Activated CD8-positive, alpha-beta memory T cell treated with anti-CD3 and anti-CD28 coated beads for 36 hours (primary cell): Measurements from ENCODE around the gene COASY. TPM values are rescaled to one million over a fixed set of nuclear protein-coding genes. Genes with fewer than 3 reads are reported as not detected.

Experiments used
- CTCF ChIA-PET: fragments of 350-600 bp; sonication (Branson Sonifier 250); formaldehyde crosslinking; loops from one replicate; lab custom pipeline; 2021; ENCODE audit warnings: antibody characterized with exemption; lab: Charles Lee
- POLR2A ChIA-PET: fragments of 350-600 bp; sonication (Branson Sonifier 250); formaldehyde crosslinking; loops from one replicate; lab custom pipeline; 2021; ENCODE audit warnings: antibody characterized with exemption; lab: Charles Lee
- total RNA-seq, 2 experiments: library from RNA; stranded (reverse); gene quantifications; one replicate each; pipeline ENCODE4 v1.2.3, GENCODE V29; 2021

The COASY gene
- total RNA-seq, 2 experiments from 2014 or later = 118 to 120 TPM

DNA sequence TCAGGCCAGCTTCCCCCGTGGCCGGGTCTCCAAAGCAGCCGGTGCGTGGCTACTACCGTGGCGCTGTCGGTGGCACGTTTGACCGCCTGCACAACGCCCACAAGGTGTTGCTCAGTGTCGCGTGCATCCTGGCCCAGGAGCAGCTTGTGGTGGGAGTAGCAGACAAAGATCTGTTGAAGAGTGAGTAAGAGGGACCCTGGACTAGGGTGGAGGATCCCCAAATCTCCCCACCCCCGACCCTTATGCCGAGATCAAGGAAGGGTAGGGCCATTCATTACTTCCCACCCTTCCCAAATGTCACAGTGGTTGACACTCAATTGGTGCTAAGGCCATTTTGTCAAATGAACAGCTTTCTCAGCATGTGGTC lies 1.2 kb downstream of the COASY start:
- ChIA-PET POLR2A (no interaction called here), CTCF (no interaction called here)

DNA sequence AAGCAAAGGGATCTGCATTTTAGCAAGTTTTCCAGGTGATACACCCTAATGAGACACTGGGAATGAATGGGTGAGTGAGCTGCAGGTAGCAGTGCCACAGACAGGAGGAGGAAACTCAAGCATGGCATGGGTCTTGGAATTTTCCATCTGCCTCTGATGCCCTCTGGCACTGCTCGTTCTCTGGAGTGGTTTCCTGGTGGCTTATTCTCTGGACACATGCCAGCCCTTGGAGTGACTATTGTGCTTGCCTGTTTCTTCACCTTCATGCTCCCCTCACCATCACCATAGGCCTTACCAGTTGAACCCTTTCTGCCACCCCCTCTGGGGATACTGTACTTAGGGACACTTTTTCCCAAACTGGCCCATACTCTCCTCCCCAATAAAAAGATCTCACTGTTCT lies 1.6 kb downstream of the COASY start:
- POLR2A ChIA-PET = no interaction called here

DNA sequence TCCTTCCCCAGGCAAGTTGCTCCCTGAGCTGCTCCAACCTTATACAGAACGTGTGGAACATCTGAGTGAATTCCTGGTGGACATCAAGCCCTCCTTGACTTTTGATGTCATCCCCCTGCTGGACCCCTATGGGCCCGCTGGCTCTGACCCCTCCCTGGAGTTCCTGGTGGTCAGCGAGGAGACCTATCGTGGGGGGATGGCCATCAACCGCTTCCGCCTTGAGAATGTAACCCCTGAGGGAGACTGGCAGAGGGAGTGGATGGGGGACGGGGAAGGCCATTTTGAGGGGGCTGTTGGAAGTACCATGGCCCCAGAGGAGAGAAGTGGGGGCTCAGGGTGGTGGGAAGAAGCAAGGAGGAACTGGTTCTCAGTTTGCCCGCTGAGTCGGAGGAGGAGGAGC lies 2.0 kb downstream of the COASY start:
- CTCF ChIA-PET = no interaction called here
- POLR2A ChIA-PET = no interaction called here

More for the DNA sequence above, 1.6 kb downstream of the COASY start:
- CTCF ChIA-PET = no interaction called here

DNA sequence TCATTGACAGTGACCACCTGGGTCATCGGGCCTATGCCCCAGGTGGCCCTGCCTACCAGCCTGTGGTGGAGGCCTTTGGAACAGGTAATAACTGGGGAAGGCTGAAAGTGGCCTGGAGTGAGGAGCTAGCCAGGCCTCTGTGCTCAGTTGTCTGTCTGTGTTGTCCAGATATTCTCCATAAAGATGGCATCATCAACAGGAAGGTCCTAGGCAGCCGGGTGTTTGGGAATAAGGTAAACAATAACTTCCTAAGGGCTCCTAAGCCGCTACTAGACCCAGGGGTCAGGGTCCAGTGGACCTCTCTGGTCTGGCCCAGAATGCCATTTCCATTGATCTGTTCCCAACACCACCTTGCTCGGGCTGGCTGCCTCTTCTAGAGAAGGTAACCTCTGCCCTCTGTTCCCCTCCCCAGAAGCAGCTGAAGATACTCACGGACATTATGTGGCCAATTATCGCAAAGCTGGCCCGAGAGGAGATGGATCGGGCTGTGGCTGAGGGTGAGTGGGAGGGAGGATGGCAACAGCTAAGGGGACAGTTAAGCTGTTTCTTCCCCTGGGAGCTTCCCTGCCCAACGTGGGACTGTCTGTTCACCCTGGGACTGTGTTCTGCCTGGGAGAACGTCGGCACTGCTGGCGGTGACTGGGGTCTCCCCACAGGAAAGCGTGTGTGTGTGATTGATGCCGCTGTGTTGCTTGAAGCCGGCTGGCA lies 3.0 kb downstream of the COASY start:
- ChIA-PET POLR2A (interaction anchor here (1.2 to 1.7 kb wide), 2 partner anchors 10 to 12 kb away, joined by 5 to 6 read pairs; partner anchors contain the start of gene PSMC3IP), CTCF (no interaction called here)

DNA sequence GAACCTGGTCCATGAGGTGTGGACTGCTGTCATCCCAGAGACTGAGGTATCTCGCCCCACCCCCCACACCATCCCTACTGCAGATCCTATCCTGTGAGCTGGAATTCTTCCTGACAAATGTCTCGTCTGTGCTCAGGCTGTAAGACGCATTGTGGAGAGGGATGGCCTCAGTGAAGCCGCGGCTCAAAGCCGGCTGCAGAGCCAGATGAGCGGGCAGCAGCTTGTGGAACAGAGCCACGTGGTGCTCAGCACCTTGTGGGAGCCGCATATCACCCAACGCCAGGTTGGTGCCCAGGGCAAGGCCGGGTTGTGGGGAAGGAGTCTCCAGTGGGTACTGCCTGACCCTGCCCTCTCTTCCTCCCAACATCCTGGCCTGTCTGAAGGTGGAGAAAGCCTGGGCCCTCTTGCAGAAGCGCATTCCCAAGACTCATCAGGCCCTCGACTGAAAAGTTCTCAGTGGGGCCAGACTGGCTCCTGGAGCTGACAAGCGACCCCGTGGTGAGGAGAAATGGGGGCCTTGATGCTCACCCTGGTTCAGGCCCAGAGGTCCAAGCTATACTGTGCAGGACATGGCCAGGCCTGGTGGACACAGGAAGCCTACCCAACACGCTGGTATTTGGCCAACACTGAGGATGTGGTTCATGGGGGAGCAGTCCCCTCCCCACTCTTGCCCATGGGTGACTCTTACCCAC lies 3.7 kb downstream of the COASY start:
- CTCF ChIA-PET = interaction anchor here (0.9 to 2.8 kb wide), 3 partner anchors 12 to 43 kb away, joined by 3 to 21 read pairs (median 3); partner anchors contain the start of gene PSMC3IP
- POLR2A ChIA-PET = interaction anchor here (0.7 to 1.7 kb wide), 3 partner anchors 11 to 58 kb away, joined by 3 to 6 read pairs (median 5); partner anchors contain the start of gene PSMC3IP

DNA sequence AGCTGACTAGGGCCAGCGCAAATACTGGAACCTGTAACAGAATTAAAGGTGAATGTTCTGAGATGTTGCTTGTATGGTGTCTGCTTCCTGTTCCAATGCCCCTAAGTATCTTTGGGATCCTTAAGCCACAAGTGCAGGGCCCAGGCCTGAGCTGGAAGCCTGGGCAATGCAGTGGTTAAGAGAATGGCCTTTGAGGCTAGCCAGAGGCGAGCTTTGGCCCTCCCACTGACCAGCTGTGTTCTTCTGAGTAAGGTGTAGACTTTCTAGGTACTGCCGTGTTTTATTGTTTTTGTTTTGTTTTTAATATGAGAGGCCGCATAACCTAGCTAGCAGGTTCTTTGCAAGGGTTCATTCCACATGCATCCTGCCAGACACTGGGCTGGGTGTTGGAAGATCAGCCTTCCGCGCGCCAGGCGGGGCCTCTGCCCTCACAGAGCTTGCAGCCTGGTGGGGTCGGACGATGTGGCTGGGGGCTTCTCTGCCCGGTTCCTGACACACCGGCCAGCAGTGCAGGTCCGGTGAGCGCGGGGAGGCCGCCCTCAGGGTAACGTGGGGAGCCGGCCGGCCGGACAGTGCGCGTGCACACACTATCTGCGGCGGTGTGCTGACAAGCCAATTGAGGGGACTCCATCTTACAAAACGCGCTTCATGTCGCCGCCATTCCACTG lies 4.4 kb downstream of the COASY start:
- POLR2A ChIA-PET = interaction anchor here (0.7 to 2.5 kb wide), 4 partner anchors 11 to 57 kb away, joined by 3 to 18 read pairs (median 5); partner anchors contain the start of genes PSMC3IP, RETREG3 and TUBG1
- CTCF ChIA-PET = interaction anchor here (0.9 to 2.8 kb wide), 3 partner anchors 11 to 42 kb away, joined by 3 to 21 read pairs (median 3); partner anchors contain the start of gene PSMC3IP

DNA sequence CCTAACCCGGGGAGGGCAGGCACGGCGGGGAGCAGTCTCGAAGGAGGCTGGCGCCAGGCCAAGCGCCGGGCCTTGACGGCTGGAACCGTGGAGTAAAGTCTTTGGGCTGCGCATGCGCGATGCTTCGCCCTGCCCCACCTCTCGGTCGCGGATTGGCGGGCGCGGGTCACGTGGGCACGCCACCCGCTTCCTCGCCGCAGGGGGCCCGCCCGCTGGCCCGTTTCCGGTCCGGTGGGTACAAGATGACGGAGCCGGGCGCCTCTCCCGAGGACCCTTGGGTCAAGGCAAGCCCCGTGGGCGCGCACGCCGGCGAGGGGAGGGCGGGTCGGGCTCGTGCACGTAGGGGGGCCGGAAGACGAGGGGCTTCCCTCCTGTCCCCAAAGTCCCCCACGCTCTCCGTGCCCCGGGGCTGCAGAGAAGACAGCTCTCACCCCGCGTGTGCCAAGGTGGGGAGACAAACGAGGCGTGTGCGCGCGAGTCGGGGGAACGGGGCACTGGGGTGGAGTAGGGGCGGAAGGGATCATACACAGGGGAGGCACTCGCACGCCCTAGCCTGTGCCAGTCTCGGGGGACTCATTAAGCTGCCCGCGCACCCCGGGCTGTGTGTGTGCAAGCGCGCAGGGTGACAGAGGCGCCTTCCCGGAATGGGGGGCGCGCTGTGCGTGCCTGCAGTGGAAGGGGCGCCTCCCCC lies 5.1 kb downstream of the COASY start, which contains the start of gene MLX:
Gene MLX, plus strand, starts transcription at position 218 of the 691 bp plus-strand sequence. Its CDS starts 25 bp downstream, at position 243.
- CTCF ChIA-PET = interaction anchor here (0.8 to 2.8 kb wide), 4 partner anchors 11 to 112 kb away, joined by 3 to 21 read pairs (median 3); partner anchors contain the start of gene PSMC3IP
- POLR2A ChIA-PET = interaction anchor here (0.7 to 2.5 kb wide), 5 partner anchors 10 to 42 kb away, joined by 3 to 18 read pairs (median 5); partner anchors contain the start of genes NAGLU, PSMC3IP, RETREG3 and TUBG1

DNA sequence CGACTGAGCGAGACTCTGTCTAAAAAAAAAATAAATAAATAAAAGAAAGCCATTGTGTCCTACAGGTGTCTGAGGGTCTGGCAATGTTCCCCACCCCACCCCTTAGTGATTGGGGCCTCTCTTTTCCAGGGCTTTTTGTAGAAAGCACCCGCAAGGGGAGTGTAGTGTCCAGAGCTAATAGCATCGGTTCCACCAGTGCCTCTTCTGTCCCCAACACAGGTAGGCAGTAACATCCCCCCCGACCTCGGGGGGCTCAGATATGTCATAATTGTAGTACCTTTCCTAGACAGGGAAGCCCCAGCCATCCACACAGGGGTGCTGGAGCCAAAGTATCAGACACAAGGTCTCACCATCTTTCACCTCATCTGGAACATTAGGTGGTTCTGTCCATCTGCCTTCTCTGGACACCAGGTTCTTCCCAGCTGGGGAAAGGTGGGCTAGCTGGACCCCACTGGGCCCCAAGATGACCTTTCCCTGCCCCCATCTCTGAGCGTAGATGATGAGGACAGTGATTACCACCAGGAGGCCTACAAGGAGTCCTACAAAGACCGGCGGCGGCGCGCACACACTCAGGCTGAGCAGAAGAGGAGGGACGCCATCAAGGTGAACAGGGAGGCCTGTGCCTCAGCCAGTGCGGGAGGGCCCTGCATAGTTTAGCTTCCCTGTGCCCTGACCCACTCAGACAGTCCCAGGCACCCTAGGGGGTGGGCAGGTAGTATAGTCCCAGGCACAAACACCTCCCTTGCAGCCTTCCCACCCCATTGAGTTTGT lies 6.6 kb downstream of the COASY start:
- ChIA-PET CTCF (interaction anchor here (1.0 to 2.8 kb wide), 5 partner anchors 9 to 195 kb away, joined by 3 to 21 read pairs (median 4); partner anchors contain the start of gene PSMC3IP), POLR2A (interaction anchor here (1.3 to 2.5 kb wide), 2 partner anchors 9 to 14 kb away, joined by 6 to 18 read pairs; partner anchors contain the start of gene PSMC3IP)

DNA sequence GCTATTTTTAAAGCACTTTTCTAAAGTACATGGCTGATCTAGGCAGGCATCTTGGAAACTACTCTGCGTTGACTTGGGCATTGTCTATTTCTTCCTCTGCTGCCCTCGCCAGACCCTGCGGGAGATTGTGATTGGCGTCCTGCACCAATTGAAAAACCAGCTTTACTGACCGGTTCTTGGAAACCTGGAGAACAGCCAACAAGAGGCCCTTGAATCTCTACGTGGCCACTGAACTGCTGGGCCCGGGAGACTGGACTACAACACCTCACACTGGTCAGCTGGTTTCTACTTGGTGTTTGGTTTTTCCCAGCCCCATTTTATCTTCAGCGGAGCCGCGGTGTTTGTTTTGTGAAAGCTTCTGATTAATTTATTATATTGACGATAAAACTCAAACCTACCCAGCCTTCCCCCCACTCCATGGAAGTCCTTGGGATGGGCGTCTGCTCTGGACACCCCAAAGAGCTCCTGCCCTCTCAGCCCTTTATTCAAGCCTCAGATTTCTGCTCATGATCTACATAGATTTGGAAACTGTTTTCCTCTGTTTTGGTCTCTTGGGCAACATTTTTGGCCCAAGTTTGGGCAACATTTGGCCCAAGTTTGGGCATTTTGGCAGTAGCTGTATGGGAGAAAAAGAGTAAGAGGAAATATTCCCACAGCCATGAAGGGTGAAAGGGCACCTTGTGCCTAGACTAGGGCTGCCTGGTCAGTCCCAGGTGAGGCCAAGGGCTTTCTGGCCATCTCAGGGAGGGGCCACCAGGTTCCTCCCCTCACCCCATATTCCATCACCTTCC lies 9.7 kb downstream of the COASY start:
- ChIA-PET POLR2A (no interaction called here), CTCF (no interaction called here)

DNA sequence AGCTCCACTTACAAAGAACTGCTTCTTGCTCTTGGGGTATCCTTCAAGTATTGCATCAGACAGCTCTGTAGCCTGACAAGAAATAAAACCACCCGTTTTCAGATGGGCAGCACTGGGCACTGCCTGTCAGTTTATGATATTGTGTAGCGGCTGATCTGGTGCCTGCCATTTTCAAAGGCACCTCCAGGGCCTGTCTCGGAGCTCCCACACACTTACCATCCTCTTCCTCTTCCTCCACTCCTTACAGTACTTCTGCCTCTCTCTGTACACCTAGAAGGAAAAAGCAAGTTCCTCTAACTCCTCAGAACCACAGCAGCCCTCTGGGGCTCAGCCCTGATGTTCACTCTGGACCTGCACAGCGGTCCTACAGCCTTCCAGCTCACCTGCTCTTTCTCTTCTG lies 11.1 kb downstream of the COASY start:
- ChIA-PET POLR2A (no interaction called here), CTCF (no interaction called here)

DNA sequence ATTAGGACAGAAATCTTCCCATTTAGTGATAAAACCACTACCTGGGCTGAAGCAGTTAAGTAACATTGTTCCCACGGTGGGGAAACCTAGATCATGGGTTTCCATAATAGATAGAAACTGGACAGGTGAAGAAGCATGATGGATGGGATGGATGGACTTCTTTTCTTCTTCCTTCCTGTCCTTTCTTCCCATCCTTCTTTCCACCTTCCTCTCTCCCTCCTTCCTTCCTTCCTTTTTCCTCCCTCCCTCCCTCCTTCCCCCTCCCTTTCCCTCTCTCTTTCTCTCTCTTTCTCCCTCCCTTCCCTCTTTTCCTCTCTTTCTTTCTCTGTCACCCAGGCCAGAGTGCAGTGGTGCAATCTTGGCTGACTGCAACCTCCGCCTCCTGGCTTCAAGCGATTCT lies 12.5 kb downstream of the COASY start:
- CTCF ChIA-PET = no interaction called here

DNA sequence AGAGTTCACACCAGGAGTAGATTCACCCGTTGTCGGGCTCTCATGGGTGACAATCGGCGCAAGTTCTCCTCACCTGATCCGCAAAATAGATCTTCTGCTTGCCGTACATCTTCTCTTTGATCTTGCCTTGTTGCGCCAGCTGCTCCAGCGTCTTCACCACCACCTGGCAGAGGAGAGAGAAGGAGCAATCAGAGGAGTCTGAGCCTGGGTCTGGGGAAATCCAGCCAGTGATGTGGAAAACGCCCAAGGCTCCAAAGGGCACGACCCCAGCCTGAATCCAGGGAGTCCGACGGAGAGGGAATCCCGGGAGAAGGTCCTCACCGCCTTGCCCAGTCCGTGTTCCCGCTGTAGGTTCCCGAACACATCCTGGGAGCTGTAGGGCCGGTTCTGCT lies 15.2 kb downstream of the COASY start:
- ChIA-PET POLR2A (interaction anchor here (1.1 to 2.8 kb wide), 3 partner anchors 10 to 247 kb away, joined by 3 to 18 read pairs (median 6); partner anchors contain the start of genes BECN1 and MLX), CTCF (interaction anchor here (1.2 to 3.6 kb wide), 10 partner anchors 10 to 288 kb away, joined by 3 to 26 read pairs (median 10); partner anchors contain the start of genes MLX, RAMP2, RETREG3 and STAT5A)

More for the DNA sequence above, 12.5 kb downstream of the COASY start:
- POLR2A ChIA-PET = no interaction called here

DNA sequence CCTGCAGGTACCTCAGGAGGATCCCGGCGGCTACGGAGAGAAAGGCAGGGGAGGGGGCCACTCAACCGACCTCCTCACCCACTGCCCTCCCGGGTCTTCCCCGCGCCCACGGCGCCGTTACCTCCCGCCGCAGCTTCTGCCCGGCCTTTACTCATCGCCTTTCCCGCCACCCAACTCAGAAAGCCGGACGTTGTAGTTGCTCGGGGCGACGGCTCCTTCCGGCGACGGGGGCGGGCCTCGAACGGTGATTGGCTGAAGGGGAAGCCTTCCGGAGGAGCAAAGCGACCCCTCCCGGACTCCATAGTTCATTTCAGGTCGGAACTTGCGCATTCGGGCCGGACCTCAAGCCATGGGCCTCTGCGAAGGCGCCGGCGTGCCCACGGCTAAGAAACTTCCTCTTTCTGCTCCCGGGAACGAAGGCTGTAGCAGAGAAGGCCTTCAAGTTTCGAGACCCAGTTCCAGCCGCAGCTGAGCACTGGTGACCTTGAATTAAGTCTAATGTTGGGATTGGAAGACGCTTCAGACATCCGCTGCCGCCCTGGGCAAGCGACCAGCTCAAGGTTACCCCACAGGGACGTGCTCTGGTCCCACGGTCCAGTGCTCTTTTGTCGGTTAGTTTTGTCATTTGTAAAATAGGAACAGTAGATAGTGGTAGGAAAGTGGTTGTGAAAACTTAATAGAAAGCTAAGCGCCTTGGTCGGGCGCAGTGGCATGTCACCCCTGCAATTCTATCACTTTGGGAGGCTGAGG lies 15.8 kb downstream of the COASY start, which contains the start of gene PSMC3IP:
Gene PSMC3IP, minus strand, starts transcription at position 198 of the 750 bp plus-strand sequence. Its CDS starts 43 bp downstream, at position 155.
- ChIA-PET POLR2A (interaction anchor here (0.6 to 2.8 kb wide), 7 partner anchors 8 to 247 kb away, joined by 3 to 18 read pairs (median 5); partner anchors contain the start of genes BECN1, MLX, RETREG3 and TUBG1), CTCF (interaction anchor here (0.5 to 3.6 kb wide), 31 partner anchors 7 to 656 kb away, joined by 3 to 26 read pairs (median 4); partner anchors contain the start of genes CNTD1, COA3, MLX and PLEKHH3)

DNA sequence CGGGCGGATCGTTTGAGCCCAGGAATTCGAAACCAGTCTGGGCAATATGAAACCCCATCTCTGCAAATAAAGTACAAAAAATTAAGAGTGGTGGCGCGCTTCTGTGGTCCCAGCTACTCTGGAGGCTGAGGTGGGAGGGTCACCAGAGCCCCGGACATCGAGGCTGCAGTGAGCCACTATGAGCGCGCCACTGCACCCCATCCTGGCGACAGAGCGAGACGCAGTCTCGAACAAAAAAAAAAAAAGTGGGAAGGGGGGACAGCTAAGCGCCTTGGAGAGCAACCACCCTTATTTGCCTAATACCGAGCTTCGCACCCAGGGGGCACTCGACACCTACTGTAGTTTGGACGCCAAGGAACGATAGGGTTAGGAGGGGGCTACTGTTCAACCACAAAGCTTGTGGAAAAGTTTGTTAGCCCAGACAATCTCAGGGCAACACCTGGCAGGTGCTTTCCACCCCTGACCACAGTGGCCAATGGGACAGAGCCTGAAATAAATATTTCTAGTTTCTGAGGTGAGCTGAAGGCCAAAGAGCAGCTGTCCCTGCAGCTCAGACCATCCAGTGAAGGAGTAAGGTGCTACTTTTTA lies 16.4 kb downstream of the COASY start:
- CTCF ChIA-PET = interaction anchor here (0.5 to 3.6 kb wide), 35 partner anchors 8 to 656 kb away, joined by 3 to 26 read pairs (median 4); partner anchors contain the start of genes CNTD1, COA3, MLX and PLEKHH3
- POLR2A ChIA-PET = interaction anchor here (0.6 to 2.8 kb wide), 6 partner anchors 8 to 246 kb away, joined by 3 to 18 read pairs (median 4); partner anchors contain the start of genes BECN1, MLX, RETREG3 and TUBG1
